ENCODE data around the gene ISOC1.

ISOC1 gene

DNA sequence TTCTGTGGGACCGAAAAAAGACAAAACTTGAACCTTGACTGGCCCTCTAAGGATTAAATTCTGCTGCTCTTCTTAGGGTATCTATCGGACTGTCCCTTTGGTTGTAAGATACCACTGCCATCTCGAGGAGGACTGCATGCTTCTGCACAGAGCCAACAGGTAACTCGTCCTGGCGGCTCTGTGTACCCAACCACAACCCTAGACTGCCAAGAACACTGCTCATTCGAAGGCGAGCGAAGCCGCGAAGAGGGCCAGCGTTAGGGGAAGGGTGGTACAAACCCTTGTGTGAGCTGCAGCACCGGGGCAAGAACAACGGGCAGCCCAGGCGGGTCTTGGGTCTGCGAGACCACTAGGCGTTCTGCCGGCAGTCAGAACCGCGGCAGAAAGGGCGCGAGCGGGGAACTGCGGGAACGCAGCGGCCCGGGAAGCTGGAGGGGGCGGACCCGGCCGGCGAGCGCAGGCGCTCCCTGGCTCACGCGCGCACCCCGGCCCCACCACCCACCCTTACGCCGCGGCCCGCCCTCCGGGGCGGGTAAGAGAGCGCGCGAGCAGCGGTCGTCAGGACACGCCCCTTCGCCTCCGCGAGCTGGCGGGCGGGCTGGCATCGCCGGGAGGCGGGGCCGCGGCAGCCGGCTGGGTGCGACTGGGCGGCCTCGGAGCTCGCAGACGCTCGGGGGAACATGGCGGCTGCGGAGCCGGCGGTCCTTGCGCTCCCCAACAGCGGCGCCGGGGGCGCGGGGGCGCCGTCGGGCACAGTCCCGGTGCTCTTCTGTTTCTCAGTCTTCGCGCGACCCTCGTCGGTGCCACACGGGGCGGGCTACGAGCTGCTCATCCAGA lies at the start of gene ISOC1:
TSS of gene ISOC1 (plus strand) at position 663 of the 837 bp plus-strand sequence. CDS start at position 681, 18 bp downstream.
- no peak for FAIRE-seq

DNA sequence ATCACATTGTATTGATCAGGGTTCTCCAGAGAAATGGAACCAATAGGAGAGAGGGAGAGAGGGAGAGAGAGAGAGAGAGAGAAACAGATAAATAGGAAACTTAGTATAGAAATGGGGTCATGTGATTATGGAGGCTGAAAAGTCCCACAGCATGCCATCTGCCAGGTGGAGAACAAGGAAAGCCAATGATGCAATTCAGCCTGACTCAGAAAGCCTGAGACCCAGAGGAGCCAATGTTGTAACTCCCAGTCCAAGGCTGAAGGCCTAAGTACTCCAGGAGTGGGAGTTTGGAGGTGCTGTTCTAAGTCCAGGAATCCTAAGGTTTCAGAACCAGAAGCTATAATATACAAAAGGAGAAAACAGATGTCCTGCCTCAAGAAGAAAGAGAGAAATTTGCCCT lies 48.4 kb upstream of the ISOC1 start:
- no peak for FAIRE-seq
- no peak for DNase-seq (ENCODE audit: low spot score)

More for the DNA sequence above, at the start of gene ISOC1:
- DNase-seq (ENCODE audit: low spot score), result peak; percentile 61

DNA sequence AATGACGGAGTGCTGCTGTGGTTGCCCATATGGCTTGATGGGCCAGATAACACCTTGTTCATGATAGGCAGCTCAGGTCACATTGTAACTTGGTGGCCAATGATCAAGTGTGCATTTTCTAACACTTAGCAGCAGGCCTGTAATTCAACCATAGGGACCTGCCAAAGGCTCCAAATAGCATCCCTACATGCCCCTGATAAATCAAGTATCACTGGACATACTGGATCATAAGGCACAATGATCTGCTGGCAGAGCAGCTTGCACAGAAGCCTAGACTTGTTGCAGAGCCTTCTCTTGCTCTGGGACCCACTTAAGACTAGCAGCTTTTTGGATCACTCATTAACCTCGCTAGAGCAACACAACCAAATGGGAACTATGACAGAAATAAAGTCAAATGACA lies 46.0 kb upstream of the ISOC1 start:
- no peak for FAIRE-seq
- DNase-seq (ENCODE audit: low spot score), result no peak

DNA sequence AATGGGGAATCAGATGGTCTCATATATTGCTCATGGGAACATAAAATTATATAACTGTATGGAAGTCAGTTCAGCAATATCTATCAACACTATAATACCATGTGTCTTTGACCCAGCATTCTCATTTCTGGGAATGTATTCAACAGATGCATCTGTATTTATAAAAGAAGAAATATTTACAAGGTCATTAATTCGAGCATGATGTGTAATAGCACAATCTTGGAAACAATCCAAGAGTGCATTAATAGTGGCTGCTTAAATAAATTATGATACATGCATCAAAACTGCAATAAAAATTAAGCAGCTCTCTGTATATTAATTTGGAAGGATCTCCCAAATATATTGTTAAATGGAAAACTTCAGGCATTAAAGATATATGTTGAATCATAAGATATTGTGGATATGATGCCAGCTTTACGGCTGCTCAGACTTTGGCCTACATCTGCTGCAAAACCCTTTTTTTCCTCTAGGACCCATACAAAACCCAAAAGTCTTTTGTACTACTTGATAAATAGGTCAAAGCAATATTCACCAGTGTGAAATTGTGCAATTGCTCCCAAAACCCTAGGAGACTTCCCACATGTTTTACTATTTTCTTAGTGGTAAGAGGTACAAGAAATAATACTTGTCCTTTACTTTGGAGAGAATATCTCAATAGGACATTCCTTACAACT lies 45.3 kb upstream of the ISOC1 start:
- FAIRE-seq, result no peak

DNA sequence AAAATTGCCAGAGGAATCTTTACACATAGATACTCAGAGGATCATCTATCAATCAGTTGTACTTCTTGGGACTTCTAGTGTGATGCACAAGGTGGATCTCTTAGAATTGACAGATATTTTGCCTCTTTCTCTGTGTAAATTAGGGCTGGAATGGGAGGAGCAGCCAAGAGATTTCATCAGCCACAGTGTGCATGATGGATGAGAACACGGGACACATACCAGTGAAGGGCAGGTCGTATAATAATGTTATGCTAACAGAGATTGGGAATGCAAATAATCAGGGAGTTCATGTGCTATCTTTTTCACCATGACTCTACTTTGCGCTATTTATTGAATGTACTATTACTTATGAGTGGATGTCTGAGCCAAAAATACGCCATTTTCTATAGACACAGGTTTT lies 43.3 kb upstream of the ISOC1 start:
- DNase-seq (ENCODE audit: low spot score), result no peak
- FAIRE-seq, result no peak

More for the DNA sequence above, 45.3 kb upstream of the ISOC1 start:
- no peak for DNase-seq (ENCODE audit: low spot score)

DNA sequence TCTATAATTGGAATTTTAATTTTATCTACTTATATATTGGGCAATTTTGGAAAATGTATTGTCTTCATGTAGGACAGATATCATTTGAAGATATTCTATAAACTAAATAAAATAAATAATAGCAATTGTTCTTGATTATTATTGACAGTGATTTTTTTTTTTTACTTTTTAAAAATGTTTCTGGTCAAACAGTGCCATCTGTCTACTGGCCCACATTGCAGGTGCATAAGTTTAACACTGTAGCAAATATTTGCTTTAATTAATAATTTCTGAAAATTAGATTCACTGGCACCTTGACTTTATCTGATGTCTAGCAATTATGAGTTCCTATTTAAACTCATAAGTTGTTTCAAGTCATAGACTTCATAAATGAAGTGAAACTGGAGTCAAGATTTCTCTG lies 41.1 kb upstream of the ISOC1 start:
- DNase-seq (ENCODE audit: low spot score) (no peak), FAIRE-seq (no peak)

DNA sequence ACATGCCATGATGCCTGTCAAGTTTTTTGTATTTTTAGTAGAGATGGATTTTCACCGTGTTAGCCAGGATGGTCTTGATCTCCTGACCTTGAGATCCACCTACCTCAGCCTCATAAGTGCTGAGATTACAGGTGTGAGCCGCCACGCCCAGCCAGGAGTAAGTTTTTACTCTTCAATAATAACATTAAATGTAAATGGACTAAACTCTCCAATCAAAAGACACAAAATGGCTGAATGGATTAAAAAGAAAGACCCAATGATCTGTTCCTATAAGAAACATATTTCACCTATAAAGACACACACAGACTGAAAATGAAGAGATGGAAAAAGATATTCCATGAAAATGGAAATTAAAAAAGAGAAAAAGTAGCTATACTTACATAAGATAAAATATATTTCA lies 37.2 kb upstream of the ISOC1 start:
- FAIRE-seq (no peak), DNase-seq (ENCODE audit: low spot score) (no peak)

DNA sequence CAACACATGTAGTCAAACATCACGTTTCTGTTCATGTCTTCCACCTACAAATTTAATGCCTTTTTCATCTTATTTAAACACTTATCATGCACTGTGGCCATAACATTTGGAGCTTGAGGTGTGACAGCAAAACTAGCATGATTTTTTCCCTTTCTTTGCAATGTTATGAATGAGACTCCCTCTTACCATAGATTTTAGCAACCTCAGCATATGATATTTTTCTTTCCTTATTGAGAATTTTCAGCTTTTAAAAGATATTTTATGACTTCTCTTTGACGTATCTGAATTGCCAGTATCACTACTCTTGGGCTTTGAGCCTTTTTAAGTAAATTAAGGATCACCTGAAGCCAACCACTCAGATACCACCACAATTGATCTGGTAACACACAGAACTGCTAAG lies 32.7 kb upstream of the ISOC1 start:
- FAIRE-seq (no peak), DNase-seq (ENCODE audit: low spot score) (no peak)

DNA sequence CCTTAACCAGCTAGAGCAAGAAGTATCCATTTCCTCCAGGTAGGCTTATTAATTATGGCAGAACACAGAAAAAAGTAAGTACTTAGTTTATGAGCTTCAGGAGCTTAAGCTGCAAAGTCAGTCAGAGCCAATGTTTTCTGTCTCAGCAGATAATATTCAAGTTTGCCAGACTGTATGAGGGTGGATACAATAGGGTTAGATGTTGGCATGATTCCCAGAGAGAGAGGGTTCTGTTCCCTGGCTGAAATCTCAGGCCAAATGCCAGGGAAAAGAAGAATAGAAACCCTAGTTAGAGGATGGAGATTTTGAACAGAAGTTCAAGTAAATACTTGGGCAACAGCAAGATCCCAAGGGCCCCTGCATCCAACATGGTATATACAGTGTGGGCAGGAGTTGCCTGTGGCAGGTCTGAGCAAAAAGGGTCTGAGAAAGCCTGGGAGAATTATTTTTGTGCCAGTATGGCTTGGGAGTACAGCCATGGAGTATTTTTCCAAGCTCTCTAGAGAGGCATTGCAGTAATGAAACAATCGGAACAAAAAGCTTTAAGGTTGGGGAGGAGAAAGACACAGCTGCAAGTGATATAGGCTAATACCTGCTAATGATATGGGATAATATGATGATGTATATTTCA lies 31.0 kb upstream of the ISOC1 start:
- DNase-seq (ENCODE audit: low spot score), result no peak
- no peak for FAIRE-seq

DNA sequence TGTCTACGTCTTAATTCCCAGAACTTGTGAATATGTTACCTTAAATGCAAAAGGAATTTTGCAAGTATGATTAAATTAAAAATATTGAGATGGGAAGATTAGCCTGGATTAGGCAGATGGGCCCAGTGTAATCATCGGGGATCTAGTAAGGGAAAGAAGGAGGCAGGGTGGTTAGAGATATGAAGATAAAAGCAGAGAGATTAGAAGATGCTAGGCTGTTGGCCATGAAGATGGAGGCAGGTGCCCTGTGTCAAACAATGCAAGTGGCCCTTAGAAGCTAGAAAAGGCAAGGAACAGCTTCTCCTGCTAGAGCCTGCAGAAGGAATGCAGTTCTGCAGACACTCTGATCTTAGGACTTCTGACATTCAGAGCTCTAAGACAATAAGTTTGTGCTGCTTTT lies 28.8 kb upstream of the ISOC1 start:
- DNase-seq (ENCODE audit: low spot score) (no peak), FAIRE-seq (no peak)

DNA sequence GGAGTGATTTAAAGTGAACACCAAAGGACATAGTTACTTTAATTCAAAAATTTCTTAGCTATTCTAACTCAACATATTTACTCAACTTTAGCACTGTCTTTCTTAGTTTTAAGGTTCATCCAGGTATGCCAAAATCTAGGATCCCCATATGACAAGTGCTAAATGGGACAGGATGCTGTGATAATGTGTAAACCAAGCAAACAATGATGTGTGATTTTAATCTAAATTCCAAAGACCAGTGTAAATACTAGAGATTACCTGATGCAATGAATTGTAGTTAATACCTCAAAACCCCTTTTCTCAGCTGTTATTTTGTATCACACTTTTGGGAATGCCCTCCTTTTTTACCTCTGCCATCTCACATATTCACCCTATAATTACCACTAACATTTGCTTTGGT lies 26.8 kb upstream of the ISOC1 start:
- no peak for DNase-seq (ENCODE audit: low spot score)
- no peak for FAIRE-seq

DNA sequence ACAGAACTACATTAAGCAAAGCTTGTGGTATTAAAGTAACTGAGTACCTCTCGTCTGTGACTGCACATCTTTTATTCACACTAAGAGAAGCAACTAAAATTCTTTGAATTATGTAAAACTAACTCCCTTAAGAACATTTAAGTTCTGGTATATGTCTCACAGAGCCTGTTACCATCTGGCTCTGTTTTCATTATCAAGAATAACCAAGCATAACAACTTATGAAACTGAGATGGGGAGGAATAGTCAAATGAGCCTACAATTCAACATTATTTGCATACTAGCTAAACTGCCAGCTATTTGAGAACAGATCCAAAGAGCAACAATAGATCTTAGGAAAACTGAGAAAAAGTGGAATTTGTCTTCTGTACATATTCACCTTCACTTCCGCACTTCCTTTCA lies 25.3 kb upstream of the ISOC1 start:
- FAIRE-seq (no peak), DNase-seq (ENCODE audit: low spot score) (no peak)

DNA sequence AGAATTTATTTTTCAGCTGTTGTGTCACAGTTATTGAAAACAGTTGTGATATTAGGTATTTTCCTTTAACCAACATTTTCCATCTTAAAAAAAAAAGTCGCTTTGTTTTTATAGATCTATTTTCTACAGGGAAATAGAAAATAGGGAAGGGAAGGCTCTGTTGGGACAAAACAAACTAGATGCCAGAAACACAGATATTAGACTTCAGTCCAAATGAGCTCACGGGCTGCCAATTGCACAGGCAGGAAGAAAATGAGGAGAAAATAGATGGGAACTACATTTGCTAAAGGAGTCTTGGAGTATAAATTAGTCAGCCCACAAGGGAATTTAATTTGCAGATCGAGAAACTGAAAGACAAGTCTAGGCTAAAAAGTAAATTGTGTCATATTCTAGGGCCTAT lies 21.4 kb upstream of the ISOC1 start:
- no peak for FAIRE-seq
- DNase-seq (ENCODE audit: low spot score), result no peak

DNA sequence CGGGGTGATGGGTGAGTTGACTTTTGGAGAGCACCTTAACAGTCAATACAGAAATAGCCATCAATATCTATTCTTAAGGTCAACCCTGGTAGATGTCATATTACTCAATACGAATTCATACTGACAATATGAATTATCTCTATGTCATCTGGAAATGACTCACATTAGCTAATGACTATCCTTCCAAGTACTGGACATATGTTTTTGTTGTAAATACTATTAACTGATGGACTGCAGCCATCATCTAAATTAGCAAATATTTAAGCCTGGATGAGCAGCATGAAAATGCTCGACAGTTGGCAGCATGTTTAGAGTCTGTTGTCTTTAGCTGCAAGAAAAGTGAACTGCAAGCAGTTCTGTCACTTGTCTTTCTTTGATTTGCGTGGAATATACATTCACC lies 19.6 kb upstream of the ISOC1 start:
- FAIRE-seq, result no peak

DNA sequence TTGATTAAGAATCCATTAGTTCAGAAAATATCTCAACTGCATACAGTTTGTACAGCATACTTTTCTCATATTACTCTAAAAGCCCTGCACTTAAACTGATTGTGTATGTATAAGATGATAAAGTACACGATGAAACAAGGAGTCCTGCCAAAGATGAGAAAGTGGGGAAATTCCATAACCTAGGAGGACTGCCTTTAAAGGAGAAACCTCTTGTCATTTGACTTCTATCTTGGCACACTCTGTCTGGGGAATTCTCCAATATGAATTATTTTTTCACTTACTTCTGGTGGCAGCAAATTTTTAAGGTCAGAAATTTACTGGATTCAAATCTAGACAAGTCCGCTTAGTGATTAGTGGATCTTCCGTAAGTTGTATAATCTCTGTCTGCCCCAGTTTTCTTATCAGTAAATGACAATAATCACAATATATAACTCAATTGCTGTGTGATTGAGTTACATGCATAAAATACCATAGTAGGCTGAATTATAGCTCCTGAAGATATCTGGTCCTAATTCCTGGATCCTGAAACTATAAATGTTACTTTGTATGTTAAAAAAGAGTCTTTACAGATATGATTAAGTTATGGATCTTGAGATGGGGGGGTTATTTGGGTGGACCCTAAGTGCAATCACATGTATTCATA lies 17.0 kb upstream of the ISOC1 start:
- no peak for DNase-seq (ENCODE audit: low spot score)
- no peak for FAIRE-seq

More for the DNA sequence above, 19.6 kb upstream of the ISOC1 start:
- DNase-seq (ENCODE audit: low spot score), result no peak

DNA sequence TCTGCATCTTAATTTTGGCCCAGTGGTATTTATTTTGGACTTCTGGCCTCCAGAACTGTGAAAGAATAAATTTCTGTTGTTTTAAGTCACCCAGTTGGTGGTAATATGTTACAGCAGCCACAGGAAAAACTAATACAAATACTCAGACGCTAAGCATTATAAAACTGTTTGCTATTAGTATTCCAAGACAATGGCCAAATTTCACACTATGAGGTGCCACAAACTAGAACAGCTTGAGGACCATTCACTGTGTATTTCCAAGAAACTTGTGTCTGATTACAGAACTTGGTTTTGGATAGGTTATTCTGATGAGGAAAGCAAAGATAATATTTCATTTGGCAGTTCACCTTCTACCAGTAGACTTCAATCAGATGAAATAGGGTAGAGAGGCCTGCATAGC lies 16.3 kb upstream of the ISOC1 start:
- FAIRE-seq (no peak), DNase-seq (ENCODE audit: low spot score) (no peak)

DNA sequence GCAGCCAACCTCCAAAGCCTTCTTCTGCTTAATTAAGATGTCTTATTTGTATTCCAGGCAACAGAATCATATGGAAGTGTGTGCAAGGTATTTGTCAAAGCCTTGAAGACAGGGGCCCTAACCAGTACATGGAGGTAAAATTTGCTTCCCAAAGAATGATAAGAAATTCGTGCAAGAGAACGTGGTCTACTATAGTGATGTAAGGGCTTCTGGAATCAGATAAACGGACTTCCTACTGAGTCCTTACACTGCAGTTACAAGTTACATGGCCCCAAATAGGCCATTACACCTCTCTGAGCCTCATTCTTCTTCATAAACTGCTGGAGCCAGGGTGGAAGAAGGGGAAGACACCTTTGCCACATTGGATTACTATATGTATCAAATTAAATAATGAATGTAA lies 15.9 kb upstream of the ISOC1 start:
- no peak for FAIRE-seq

DNA sequence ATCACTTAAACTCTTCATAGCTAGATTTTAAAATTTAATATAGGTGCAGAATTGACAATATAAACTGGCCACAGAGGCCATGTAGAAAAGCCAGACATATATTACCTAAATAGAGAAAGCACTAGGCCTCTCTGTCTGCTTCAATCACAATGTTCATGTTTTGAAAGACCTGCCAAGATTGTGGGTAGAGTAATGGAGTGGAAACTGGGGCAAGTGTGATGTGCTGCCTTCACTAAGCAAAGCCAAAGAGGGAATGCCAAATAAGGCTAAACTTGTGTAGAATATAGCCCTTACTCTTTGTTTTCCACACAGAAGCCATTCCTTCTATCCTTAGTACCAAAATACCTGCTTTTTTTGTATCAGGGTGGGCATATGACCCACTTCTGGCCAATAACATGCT lies 15.1 kb upstream of the ISOC1 start:
- FAIRE-seq (no peak), DNase-seq (ENCODE audit: low spot score) (no peak)

More for the DNA sequence above, 15.9 kb upstream of the ISOC1 start:
- no peak for DNase-seq (ENCODE audit: low spot score)

DNA sequence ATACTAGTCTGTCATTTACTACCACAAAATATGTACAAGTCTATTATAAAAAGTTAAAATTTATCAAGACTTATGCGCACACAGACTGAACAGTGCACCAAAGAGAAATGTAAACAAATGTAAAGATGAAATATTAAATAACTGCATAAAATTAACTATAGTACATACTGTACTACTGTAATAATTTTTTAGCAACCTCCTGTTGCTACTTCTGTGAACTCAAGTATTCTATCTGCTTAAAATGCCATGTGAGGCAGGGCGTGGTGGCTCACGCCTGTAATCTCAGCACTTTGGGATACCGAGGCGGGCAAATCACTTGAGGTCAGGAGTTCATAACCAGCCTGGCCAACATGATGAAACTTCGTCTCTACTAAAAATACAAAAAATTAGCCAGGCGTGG lies 13.8 kb upstream of the ISOC1 start:
- DNase-seq (ENCODE audit: low spot score) (no peak), FAIRE-seq (no peak)

DNA sequence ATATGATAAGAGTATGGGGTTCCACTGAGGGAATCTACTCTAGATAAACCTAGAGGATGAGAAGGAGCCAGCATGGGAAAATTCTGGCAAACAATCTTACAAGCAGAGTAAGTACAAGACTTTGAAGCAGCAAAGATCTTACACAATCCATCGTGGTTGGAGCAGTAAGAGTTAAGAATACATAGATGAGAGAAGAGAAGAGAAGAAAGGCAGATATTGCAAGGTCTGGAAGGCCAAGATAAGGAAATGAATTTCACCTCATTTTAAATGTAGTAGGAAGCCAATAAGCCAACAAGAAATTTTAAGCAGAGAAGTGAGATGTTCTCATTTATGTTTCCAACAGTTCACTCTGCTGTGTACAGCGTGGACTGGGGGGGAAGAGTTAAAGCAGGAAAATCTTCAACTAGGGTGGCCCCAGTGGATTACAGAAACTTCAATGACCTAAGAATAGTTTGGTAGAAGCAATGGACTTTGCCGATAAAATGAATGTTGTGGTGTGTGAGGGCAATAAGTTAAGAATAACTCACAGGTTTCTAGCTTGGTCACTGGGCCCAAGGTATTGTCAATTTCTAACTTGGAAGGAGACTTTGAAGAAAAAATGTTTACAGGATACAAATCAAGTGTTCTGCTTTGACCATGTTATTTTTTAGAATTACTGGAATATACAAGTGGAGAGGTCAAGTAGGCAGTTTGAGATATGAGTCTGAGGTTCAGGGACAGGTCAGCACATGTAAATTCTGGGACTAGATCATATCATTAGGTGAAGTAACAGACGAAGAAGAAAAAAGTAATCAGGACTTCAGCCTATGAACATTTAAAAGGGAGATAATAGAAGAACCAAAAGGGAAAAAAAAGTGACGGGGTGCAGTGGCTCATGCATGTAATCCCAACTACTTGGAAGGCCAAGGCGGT lies 12.1 kb upstream of the ISOC1 start:
- FAIRE-seq, result no peak
- DNase-seq (ENCODE audit: low spot score), result no peak

All from RCC 7860 (cell line).